Islet of Langerhans (tissue), 1 donor: ENCODE data around the gene ANO1.

Source experiments
- FAIRE-seq: peaks from one replicate; lab custom pipeline; 2011; peaks lifted over from hg19 to GRCh38; lab: Jason Lieb, UNC

Gene ANO1

DNA sequence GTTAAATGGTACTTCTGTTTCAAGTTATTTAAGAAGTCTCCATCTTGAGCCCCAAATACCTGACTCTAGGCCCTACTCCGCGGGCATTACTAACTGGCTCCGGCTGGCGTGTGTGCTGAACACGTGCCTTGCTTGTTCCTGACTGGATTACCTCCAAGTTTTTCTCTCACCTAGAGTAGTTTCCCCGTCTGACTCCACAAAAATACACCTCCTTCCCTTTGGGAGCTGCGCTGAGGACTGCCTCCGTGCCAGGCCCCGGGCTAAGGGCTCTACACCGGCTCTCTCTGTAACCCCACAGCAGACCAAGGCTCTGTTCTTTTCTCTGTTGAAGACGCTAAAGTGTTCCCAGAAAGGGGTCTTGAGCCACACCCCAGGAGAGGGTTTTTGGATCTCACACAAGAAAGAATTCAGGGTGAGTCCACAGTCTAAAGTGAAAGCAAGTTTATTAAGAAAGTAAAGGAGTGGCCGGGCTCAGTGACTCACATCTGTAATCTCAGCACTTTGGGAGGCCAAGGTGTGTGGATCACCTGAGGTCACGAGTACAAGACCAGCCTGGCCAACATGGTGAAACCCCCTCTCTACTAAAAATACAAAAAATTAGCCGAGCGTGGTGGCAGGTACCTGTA is 61.8 kb downstream of the ANO1 start:
- FAIRE-seq = no peak

DNA sequence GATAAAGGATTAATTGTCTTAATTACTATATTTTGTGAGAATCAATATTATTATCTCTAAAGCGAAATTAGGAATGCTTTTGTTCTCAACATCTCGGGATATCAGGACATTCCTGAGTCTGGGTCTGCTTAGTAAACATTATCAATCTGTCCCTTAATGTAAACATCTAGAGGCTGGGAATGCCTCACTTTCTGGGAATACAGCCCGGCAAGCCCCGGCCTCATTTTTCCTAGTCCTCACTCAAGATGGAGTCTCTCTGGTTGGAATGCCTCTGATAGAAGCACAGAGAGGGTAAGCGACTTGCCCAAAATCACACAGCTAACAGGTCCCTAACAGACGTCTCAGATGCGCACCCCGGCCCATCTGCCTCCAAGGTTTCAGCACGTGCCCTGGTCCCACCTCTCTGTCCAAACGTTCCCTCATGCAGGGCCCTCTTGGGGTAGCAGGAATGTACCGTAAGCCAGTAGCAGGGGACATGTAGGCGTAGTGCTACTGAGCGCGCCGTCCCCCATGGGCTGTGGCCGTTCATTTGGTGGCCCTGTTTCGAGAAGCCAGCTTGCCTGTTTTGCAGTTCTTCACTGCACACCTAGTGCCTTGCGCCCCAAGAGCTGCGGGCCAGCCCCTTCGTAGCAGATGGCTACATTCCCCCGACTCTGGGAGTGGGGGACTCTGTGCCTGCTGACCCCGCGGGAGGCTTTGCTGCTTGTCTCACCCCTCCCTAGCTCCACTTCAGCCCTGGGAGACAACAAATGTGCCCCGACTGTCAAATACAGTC is 62.8 kb downstream of the ANO1 start:
- no peak for FAIRE-seq

DNA sequence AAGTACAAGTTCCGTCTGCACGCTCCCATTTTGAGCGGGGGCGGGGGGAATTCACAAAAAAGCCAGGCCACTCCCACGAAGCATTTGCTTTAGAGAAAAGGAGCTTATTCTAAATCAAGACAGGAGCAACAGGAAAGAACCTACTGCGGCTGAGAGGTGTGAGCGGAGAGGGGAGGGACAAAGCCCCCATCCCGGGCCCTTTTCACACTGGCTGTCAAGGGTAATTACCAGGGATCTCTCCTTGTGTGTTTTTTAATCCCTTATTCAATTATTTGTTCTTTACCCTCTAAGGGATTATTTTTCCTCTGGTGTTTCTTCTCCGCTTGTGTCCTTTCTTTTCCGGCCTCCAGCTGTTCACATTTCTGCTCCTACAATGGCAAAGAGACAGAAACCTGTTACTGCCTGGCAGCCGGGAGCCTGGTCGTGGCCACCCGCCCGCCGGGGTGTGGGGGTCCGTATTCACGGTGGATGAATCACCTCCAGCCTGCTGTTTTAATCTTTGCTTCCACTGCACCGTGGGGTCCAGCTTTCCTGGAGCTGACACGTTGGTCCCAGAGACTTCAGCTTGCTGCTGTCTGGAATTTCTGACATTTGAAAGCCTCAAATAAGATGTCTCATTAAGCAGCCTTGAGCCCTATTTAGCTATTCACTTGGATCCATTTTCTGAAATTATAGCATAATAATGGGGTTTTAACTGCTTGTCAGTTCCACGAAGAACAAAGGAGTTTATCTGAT is 63.5 kb downstream of the ANO1 start:
- FAIRE-seq = no peak

DNA sequence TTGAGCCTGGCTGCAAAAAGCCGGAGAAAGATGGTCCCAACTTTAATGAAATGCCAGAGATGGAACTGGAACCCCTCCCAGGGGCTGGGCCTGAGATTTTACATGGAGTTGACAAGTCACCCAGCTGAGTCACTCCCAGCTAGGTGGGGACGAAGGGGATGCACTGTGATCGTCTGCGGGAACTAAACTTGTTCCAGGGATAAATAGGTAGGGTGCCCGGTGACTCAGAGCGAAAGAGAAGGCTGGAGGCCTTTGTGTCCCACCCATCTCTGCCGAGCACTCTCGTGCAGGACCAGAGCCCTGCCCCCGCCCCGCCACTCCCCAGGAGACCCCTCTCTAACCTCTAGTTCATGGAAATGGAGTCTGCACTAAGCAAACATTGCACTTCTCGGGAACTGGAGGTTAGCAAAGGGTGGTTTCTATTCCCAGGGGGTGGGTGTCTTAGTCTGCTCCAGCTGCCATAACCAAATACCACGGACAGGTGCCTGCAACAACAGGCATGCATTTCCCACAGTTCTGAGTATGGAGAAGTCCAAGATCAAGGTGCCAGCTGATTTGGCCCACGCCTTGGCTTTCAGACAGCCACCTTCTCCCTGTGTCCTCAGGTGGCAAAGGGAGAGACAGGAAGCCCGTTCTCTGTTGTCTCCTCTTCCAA is 64.2 kb downstream of the ANO1 start:
- FAIRE-seq = no peak

DNA sequence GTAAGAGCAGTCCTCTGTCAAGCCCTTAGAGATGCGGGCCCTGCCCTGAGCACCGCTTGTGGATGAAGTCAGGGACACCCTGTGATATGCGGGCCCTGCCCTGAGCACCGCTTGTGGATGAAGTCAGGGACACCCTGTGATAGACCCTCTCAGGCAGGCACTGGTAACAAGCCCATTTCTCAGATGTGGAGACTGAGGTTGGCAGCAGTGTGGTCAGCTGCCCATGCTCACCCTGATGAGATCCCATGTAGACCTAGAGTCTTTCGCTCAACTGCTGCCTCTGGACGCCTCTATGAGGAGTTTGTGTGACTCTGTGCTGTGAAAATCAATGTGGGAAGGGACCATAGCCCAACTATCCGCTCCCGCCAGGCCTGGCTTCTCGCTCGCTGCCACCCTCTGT is 66.1 kb downstream of the ANO1 start:
- FAIRE-seq = no peak

DNA sequence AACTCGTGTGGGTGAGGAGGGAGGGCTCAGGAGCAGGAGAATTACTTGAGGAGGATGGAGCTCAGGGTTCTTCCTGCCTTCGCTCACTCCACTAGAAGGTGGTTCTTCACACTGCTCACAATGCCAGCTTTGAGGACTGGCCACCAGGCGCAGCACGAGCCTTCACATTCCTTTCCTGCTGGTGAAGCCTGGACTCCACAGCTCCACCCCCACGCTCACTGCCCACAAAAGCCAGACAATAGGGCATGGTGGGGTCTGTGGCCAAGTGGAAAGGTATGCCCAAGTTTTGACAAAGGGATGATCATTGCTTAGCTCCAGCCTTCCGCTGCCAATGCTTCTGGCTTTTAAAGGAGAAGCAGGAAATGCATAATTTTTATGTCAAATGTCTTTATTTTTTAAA is 67.0 kb downstream of the ANO1 start:
- FAIRE-seq = no peak

DNA sequence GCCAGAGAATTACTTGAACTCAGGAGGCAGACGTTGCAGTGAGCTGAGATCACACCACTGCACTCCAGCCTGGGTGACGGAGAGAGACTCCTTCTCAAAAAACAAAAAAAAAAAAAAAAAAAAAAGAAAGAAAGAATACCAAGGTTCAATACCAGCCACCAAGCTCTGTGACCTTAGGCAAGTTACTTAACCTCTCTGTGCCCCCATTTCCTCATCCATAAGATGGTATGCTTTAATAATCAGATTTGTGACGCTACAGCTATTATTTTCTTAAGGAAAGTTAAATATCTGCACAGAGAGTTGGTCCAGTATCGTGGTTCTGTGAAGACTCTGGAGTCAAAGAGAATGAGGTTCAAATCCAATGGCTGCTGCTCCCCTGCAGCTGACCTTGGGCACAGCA is 67.7 kb downstream of the ANO1 start:
- FAIRE-seq = no peak

DNA sequence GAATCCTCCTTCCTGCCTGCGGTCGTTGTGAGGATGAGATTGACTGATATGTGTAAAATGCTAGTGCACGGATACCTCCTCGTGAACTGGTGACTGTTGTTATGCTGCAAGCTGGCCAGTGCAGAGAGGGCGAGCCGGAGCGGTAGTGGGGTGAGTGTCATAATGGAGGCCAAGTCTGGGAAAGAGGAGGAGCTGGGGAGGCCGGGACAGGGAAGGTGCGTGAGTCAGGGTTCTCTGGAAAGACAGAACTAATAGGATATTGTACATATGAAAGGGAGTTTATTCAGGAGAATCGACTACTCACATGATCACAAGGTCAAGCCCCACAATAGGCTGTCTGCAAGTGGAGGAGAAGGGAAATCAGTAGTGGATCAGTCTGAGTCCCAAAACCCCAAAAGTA is 68.2 kb downstream of the ANO1 start:
- FAIRE-seq = no peak

DNA sequence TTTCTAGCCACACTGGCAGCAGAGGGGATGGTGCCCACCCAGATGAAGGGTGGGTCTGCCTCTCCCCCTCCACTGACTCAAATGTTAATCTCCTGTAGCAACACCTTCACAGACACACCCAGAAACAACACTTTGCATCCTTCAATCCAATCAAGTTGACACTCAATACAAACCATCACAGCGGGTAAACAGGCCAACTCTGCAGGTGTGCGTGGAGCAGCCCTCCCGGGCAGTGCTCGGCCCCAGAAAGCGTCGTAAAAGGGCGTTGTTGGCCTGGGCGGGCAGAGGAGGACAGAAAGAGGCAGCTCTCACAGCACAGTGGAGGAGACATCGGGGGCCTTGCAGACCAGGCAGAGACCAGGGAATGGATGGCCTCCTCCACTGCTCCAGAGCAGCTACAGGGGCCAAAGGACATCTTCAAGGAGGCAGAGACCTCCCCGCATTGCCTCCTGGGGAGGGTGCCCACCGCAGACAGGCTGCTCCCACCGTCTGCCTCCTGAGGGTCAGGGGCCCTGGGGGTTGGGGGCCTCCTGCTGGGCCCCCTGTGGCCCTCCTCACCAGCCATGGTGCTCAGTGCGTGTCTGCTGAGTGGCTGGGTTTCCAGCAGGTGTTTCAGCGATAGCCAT is 68.9 kb downstream of the ANO1 start:
- no peak for FAIRE-seq

DNA sequence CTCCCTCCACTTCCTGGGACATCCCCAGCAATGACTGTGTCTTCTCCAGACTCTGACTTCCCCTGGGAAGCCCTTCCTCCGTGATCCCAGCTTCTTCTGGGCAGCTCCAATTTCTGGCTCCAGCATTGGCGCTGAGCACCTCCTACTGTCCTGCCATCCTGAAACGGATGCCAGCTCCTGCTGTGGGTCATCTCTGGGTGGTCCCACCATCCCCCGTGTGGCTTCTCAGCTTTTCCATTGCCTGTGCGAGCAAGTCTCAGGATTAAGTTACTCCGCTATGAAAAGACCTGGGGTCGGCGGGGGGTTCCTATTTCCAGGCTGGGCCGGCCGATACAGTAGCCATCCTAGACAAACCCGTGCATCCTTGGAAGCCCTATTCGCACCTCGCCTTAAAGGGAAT is 69.6 kb downstream of the ANO1 start:
- FAIRE-seq = no peak

DNA sequence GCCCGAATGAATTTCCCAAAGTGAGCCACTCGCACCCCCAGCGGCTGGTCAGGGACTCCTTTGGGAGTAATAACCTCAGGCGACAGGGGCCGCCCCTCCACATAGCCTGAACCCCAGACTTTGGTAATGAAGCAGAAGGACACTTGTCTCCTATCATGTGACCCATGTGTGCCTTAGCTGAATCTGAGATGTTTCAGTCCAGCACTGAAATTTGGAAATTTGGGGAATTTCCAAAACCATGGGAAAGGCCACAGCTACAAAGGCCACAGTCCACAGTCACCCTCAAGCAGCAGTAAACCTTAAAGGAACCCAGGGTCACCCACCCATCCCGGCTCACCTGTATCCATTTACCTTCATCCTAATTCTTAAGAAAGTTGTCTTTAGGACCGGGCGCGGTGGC is 73.6 kb downstream of the ANO1 start:
- FAIRE-seq = no peak

DNA sequence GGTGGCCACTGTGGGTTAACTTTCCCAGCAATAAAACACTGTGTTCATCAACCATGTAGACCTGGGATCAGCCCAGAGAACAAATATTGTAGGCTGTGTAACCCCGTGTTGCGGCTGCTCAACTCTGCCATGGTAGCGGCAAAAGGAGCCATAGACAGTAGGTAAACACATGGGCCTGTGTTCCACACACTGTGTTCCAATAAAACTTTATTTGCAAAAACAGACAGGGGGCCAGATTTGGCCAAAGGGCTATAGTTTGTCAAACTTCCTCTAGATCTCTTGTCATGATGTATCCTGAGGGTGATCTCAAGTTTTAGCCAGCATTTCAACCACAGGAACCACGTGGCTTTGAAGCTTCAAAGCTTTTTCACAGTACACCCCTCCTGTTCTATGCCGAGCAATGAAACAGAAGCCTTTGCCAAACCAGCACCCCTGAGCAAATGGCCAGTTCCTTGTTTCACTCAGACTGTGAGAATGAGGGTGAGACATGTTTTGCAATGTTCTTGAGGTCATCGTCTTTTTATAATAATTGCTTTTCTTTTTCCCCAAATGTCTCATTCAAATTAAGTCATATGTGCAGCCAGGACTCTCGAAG is 75.1 kb downstream of the ANO1 start:
- FAIRE-seq = no peak

DNA sequence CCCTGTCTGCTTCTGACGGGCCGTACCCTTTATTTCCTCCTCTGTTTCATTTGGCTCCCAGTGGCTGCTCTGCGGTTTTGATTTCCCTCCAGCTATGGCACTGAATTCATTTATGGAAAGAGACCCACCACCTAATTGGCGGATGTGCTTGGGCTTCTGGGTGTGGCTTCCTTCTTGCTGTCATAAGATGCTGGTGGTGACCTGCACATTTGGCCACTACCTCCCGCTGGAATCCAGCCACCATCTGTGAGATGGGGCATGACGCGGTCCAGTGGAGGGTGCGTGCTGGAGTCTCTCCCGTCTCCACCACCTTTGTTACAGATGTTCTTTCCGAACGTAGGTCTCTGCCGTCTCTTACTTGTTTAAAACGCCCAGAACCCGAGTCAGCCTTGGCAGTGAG is 77.3 kb downstream of the ANO1 start:
- FAIRE-seq = no peak

DNA sequence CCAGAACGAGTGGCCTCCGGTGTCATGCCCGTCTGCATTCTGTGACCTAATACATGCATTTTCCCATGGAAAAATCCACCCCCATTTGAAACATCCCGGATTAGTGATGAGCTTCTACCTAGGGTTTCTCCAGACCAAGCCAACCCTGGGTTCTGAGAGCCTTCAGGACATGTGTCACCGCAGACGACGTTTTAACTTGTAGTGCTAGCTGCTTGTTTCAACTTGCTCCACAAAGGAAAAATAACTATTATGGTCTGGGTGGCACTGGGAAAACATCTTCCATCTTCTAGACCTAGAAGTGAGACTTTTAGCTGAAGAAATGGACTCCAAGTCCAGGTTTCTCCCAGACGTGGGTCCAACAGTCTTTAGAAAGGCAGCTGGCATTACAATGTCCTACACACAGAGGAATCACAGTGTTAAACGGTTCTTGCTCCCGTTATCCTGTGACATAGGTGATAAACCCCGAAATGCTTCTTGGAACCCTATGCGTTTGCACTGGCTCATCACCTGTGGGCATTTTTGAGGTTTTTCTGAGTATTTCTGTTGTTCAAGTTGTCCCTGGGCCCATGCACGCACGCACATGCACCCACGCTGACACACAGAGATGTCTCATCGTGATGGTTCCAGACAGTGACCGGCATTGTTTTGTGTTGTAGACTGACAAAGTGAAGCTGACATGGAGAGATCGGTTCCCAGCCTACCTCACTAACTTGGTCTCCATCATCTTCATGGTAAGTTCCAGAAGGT is 78.3 kb downstream of the ANO1 start:
- FAIRE-seq = no peak

DNA sequence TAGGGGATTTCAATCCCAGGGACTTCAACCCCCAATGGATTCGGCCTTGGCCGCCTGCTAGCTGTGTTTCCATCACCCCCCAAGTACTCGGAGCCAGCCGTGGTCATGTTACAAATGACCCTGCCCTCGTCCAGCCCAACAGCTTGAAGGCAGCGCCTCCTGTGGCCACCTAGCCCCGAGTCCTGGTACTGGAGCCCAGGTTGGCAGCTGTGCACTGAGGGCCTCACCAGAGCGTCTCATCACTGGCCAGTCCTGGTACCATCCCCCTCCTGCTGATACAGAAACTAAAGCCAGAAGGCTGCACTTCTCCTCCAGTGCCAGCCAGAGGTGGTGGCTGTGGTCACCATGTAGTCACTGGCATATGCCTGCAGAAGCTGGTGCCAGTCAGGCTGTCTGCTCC is 80.1 kb downstream of the ANO1 start:
- FAIRE-seq = no peak

DNA sequence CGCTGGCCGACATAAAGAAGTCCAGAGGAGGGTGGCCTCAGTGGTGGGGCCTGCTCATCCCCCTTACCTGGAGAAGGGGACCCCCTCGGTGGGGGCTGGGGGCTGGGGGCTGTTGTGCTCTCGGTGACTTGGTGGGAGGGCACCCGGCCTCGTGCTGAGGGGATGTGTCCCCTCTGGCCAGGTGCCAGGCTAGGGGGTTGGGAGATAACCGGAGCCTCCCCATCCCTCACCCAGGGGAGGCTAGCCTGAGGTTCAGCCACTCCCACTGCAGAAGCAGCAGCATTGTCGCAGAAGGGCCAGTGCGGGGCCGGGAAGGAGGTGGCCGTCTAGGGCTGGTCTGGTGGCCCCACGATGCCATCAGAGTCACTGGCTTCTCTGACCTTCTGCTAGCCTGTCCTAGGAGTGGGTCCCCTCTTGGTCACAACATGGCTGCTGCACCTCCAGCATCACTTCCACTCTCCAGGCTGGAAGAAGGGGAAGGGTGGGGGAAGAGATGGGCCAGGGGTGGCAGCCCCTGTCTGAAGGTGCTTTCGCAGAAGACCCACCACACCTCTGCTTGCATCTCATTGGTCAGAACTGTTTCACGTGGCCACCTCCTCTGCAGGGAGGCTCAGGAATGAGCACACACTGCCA is 80.8 kb downstream of the ANO1 start:
- FAIRE-seq = no peak

DNA sequence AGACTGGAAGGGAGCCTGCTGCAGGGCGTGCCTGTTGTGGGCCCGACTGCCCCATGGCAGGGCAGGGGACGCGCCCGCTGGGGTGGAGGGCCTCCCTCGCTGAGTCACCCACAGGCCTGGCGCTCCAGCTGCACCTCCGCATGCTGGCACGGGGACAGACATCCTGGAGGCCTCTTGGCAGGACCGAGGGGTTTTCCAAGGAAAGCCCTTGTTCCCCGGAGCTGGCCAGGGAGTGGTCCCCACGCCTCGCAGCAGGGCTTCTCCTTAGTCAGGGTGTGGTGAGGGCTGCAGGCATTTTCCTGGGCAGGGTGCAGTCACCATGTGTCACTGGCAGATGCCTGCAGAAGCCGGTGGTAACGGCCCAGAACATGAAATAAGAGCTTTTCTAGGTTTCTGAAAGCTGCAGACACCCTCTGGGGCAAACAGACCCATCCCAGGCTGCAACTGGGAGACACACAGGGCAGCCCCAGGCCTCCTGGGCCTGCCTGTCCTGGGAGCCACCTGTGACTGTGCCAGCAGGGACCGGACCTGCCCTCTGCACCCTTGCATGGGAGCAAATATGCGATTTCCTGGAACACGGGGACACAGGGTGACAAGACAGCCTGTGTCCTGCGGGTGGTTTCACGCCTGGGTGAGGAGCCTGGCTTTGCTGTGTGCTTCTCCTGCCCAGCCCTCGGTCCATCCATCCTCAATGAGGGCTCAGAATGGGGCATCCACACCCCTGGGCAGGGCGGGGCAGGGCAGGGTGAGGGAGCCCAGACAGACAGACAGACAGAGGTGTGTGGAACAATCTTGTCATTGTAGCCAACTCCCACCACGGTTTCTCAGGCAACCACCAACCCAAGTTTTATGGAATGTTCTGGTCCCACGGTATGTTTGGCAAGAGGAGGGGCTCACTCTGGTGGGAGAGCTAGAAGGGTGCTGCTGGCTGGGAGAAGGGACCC is 81.8 kb downstream of the ANO1 start:
- no peak for FAIRE-seq

DNA sequence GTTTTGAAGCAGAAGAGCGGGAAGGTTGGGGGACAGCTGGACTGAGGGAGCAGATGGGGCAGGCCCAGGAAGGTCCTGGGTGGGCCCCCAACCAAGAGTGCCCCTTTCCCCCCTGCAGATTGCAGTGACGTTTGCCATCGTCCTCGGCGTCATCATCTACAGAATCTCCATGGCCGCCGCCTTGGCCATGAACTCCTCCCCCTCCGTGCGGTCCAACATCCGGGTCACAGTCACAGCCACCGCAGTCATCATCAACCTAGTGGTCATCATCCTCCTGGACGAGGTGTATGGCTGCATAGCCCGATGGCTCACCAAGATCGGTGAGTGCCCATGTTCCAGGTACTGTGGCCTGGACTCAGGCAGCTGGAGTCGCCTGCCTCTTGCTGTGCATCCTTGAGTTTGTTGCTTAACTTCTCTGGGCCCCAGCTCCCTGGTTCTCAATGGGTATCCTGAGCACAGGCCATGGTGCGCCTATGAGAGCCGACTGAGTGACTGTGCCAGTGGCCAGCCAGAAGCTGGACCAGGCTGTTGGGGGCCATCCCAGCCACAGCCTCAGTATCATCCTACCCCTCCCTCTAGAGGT is 83.0 kb downstream of the ANO1 start:
- no peak for FAIRE-seq

DNA sequence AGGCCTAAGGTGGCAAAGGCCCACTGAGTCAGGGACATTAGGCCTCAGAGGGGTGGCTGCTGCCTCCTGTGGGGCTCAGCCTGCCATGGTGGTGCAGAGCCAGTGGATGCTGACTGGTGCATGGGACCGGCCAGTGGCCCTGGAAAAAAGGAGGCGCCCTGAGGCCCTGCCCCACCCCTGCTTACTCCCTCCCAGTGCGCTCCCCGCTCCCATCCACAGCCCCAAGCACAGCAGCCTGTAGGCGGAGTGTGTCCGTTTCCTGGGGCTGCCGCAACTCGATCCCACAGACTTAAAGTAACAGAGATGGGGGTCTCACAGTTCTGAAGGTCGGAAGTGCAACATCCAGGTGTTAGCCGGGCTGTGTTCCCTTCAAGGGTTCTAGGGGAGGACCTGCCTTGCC is 86.6 kb downstream of the ANO1 start:
- FAIRE-seq = no peak
